Peyer's patch (tissue), 4 donors: ENCODE data around the gene FAU.

ENCODE experiments used
- CTCF ChIP-seq, 6 experiments: fragments of 450-650 bp in 4 of 6; fragments of 200-600 bp in 2 of 6; sonication (generic) in 1 of 6; IDR thresholded peaks; one replicate each; pipeline ENCODE4 v1.5.1; 2017 to 2019; ENCODE audit warnings: antibody characterized with exemption in 6 of 6, mild to moderate bottlenecking in 3 of 6, moderate library complexity in 1 of 6
- POLR2A ChIP-seq, 2 donors: fragments of 450-650 bp; IDR thresholded peaks; one replicate each; pipeline ENCODE4 v1.5.1; 2017; ENCODE audit warnings: antibody characterized with exemption in 2 of 2, mild to moderate bottlenecking in 2 of 2, moderate library complexity in 2 of 2

GRCh38 chr11:65109231-65110198 is 12.4 kb downstream of the FAU start:
- no peak for TF ChIP-seq CTCF (IDR thresholded peaks at IDR 0.05)
- TF ChIP-seq POLR2A (IDR thresholded peaks at IDR 0.05) = no peak
